ENCODE results near the gene MAPK8.
A peak's percentile ranks its signal among the peaks of the same experiment; 100 is the strongest.
"Not testable (repeated sequence)": the region's sequence is repeated elsewhere in the genome, so short reads cannot be mapped to it uniquely, and the experiment has no call there.

MAPK8 gene

DNA sequence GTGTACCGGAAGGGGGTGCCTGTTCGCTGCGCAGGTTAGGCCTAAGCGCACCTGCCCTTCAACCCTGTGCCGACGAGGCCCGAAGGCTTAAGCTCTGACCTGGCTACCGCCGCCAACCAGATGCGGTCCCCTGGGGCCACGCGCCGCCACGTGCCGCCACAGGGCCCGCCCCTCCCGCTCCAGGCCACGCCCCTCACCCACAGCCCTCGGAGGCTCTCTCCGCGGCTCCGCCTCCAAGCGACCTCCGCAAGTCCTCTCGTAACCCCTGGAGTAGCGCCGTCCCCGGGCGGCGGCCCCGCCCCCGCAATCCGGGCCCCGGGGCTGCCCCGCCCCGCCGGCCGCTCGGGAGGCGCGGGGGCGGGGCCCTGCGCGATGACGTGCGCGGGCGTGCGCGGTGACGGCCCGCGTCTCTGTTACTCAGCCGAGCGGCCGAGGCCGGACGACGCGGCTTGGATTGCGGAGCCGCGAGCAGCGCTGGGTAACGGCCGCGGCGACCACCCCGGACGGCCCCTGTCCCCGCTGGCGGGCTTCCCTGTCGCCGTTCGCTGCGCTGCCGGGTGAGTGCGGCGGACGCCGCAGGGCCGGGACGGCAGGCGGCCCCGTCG, at the start of gene MAPK8:
MAPK8 (plus strand) TSS at position 413 of the 605 bp plus-strand sequence. CDS start 94,984 bp downstream, outside the sequence.
- peak in 56 of 58 donors; percentile 28 to 94 (median 83) for DNase-seq

GRCh38 chr10:48257407-48257961, 49.0 kb upstream of the MAPK8 start:
- no peak for DNase-seq

- no peak for DNase-seq
Observed at GRCh38 chr10:48258105-48258504, 48.4 kb upstream of the MAPK8 start.

DNA sequence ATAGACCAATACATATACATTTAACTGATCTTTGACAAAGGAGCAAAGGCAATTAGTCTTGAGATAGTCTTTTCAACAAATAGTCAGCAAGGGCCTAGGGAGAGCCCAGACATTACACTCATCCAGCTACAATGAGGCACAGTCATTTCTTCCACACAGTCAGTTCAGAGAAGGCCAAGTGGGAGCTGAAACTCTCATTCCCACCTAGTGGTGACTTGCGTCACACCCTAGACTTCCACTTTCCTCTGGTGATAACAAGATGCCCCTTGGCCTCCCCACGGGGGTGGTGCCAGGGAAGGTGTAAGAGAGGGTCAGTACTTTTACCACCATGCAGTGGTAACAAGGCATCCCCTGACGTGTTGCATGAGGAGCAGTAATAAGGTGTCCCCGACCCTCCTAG, 39.9 kb upstream of the MAPK8 start:
- no peak for DNase-seq

DNA sequence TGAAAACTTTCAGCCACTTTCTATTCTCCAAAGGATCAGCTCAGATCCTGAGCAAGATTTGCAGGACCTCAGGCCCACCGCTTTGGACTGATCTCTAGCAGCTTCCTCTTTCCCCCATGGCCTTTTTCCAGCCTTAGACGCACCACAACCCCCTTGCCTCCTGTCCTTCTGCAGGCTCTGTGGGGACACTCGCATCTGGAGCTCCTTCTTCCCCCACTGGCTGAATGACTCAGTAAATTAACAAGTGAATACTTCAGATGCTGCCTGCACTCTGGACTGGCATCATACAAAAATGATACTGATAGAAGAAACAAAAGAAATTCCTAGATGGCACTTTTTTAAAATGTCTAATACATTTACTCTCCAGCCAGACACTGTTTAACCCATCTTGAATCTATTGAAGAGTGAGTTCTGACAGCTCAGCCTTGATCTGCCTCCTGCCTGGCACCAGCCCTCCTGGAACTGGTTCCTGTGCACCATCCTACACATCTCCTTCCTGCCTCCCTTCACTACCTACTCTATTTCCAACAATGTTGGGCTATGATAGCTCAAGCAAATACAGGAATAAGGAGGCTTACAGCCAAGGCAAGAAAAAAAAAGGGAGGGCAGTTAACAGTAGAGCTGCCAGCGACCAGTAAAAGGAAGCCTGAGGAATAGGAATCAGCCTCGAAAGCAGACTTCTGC, 35.3 kb upstream of the MAPK8 start:
- DNase-seq = peak in 10 of 58 donors; percentile 8 to 57 (median 20)

- no peak for DNase-seq
Observed at GRCh38 chr10:48272682-48273081, 33.8 kb upstream of the MAPK8 start.

GRCh38 chr10:48273741-48274140, 32.7 kb upstream of the MAPK8 start:
- DNase-seq = no peak

- peak in 4 of 58 donors; percentile 5 to 45 (median 16) for DNase-seq
Observed at GRCh38 chr10:48274636-48275035, 31.8 kb upstream of the MAPK8 start, which contains the start of gene FRMPD2. Gene FRMPD2 (minus strand): TSS chr10:48274696. CDS start chr10:48274567, 129 bp downstream.

- DNase-seq = no peak
Observed at GRCh38 chr10:48277093-48277492, 29.4 kb upstream of the MAPK8 start.

GRCh38 chr10:48279081-48279751, 27.3 kb upstream of the MAPK8 start:
- no peak for DNase-seq

DNA sequence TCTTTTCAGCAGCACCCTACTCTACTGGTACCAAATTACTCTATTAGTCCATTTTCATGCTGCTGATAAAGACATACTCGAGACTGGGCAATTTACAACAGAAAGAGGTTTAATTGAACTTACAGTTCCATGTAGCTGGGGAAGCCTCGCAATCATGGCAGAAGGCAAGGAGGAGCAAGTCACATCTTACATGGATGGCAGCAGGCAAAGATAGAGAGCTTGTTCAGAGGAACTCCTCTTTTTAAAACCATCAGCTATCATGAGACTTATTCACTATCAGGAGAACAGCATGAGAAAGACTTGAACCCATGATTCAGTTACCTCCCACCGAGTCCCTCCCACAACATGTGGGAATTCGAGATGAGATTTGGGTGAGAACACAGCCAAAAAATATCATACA, 24.8 kb upstream of the MAPK8 start:
- not testable (repeated sequence) for DNase-seq

- DNase-seq = no peak
Observed at GRCh38 chr10:48282829-48283228, 23.6 kb upstream of the MAPK8 start.

GRCh38 chr10:48284002-48284546, 22.4 kb upstream of the MAPK8 start:
- DNase-seq = no peak

DNA sequence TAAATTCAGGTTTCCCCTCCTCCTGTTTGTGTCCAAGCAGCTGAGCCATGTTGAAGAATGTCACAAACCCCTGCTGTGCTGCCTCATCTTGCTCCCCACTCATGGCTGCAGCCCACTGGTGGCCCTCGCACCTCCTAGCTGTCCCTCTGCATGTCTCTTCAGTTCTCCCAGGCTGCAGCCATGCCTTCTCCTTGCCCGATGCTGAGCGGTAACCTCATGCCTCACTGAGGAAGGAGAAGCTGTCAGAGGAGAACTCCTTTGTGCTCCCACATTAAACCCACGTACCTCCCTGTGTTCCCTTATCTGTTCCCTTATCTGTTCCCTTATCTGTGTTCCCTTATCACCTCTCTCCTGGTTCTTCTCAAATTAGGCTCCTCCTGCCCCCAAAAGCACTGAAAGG, 21.7 kb upstream of the MAPK8 start:
- DNase-seq = no peak

GRCh38 chr10:48285710-48286109, 20.8 kb upstream of the MAPK8 start:
- no peak for DNase-seq

DNA sequence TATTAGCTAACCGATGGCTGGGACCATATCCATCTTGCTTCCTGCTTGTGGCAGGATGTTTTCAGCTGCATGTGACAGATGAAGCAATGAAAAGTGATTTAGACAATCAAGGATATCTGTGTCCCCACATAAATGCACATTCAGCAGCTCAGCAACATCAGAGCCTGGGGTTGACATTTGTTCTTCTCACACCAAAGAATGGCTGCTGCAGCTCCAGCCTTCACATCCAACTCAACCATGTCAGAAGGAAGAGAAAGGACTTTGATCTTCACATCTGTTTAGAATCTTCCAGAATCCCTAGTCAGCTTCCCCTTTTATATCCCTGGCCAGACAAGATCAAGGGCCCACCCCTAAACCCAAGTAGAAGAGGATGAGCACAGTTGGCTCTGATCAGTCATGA, 20.1 kb upstream of the MAPK8 start:
- no peak for DNase-seq

DNA sequence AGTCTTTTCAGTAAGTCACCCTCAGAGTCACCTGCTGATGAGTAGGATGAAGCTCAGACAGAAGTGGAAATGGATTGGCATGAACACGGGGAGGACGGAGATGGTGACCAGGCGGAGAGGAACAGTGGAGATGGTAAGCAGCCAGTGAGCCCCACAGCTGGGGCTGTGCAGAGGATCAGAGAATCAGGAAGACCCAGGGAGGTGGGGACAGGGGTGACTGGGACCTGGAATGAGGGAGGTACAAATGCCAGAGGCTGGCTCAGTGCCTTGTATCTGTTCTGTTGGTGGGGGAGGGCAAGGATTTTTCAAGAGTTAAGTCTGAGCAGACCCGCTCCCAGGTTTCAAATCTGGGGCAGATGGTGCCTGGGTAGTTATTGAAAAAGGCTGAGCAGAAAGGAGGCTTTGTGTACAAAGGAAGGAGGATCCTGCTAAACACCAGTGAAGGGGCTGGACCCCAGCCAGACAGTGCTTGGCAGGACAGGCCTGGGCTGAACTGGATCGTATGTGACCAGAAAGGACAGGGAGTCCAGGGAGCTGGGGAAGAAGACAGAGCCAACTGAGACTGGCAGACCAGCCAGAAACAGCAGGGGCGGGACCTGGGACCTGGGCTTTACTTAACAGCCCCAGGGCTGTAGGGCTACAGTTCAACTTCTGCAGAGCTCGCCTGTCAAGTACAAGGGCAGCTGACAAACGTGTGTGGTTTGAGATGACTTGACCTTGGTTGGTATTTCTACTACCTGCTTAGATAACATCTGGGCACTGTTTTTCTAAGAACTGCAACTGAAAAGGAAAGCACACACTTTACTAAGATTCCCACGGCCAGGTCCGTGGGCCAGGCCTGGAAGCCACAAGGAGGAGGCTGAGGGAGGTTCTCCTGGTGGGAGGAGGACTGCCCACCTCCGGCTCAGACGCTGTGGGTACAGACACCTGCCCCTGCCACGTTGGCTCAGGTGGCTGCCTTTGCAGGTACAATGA, 18.8 kb upstream of the MAPK8 start:
- peak in 54 of 58 donors; percentile 26 to 92 (median 75) for DNase-seq

DNA sequence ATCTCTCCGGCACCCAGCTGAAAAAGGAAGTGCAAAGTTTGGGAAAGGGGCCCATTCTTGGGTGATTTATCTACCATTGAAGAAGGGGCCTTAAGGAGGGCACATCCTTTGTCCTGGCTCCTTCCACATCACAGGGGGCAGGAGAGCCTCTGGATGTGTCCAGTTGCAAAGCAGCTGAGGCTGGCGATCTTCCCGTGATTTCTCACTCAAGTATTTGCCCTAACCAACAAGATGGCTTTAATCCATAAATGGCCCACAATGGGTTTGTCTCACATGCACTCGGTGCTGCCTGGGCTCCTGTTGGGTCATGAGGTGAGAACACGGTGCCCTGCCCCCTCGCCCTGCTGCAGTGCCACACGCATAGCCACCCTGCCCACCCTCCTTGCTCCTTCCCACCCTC, 17.8 kb upstream of the MAPK8 start:
- DNase-seq = no peak

DNA sequence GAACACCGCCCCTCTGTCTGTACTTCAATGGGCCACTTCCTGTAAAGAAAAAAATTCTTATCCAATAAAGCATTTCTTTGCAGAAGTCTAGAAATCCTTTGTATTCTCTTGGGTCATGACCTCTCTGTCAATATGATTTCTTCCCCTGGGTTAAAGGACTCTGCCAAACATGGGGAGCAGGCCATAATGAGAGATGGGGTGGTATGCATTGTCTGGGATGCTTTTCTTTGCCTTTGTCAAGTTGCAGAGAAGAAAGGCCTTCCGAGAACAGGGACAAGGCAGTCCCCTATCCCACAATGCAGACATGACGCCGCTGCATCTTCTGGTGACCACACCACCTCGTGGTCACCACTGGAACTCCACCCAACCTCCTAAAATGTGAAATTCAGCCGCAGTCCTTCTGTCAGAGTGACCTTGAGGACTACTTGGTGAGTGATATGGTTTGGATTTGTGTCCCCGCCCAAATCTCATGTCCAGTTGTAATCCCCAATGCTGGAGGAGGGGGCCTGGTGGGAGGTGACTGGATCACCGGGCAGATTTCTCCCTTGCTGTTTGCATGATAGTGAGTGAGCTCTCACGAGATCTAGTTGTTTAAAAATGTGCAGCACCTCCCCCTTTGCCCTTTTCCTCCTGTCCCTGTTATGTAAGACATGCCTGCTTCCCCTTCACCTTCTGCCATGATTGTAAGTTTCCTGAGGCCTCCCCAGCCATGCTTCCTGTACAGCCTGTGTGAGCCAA, 16.8 kb upstream of the MAPK8 start:
- DNase-seq = peak in 47 of 58 donors; percentile 6 to 73 (median 42)

- DNase-seq = no peak
Observed at GRCh38 chr10:48290286-48290685, 16.2 kb upstream of the MAPK8 start.
